Stomach (tissue), 9 donors: ENCODE measurements around the gene KRTAP10-1. TPM values are rescaled to one million over a fixed set of nuclear protein-coding genes. Genes with fewer than 3 reads are reported as not detected.

Experiments used
- DNase-seq, 2 donors: peaks; one replicate each; pipeline versions ENCODE4 v3.0.0 to v3.0.0-alpha.2; 2013 to 2019
- H3K27ac ChIP-seq, 5 donors: fragments of 200-600 bp in 4 of 5; sonication (generic) in 4 of 5; one replicate each; pipeline ENCODE4 v1.5.1; 2013 to 2019; ENCODE audit warnings: mild to moderate bottlenecking in 1 of 5, moderate library complexity in 1 of 5
- H3K27me3 ChIP-seq, 3 donors: fragments of 200-600 bp; sonication (generic); one replicate each; pipeline ENCODE4 v1.5.1; 2017 to 2019; ENCODE audit warnings: mixed run types in 1 of 3
- H3K36me3 ChIP-seq, 4 donors: fragments of 200-600 bp; sonication (generic); 1 replicate in 3 of 4; 2 replicates in 1 of 4; pipeline ENCODE4 v1.5.1; 2016 to 2019
- H3K4me1 ChIP-seq, 4 donors: fragments of 200-600 bp; sonication (generic); one replicate each; pipeline ENCODE4 v1.5.1; 2016 to 2019
- H3K4me3 ChIP-seq, 4 donors: fragments of 200-600 bp; sonication (generic) in 3 of 4; one replicate each; pipeline ENCODE4 v1.5.1; 2016 to 2019; ENCODE audit warnings: mild to moderate bottlenecking in 1 of 4
- H3K9me3 ChIP-seq, 4 donors: fragments of 200-600 bp; sonication (generic); one replicate each; pipeline ENCODE4 v1.5.1; 2016 to 2019
- EP300 ChIP-seq: sonication (generic); formaldehyde crosslinking; IDR thresholded peaks from one replicate; pipeline ENCODE4 v1.6.1; 2017; ENCODE audit warnings: antibody characterized with exemption
- POLR2A ChIP-seq, 4 donors: fragments of 450-650 bp; IDR thresholded peaks; one replicate each; pipeline ENCODE4 v1.6.1; 2016; ENCODE audit warnings: antibody characterized with exemption in 4 of 4, control low read depth in 2 of 4, mild to moderate bottlenecking in 1 of 4, moderate library complexity in 1 of 4
- POLR2AphosphoS5 ChIP-seq, 3 donors: sonication (generic); formaldehyde crosslinking; IDR thresholded peaks; one replicate each; pipeline ENCODE4 v1.6.1; 2016; ENCODE audit warnings: antibody characterized with exemption in 3 of 3
- WGBS, 5 donors: extraction: QIAGEN DNeasy Blood & Tissue Kit in 3 of 5; methylation state at CpG; one replicate each; pipeline versions ENCODE4 v1.1.5 to v1.1.7; 2013 to 2018; 5-methylcytosine and 5-hydroxymethylcytosine counted together
- intact Hi-C: fragments of 100-400 bp; cut with DNase I; formaldehyde crosslinking; loops from one replicate; pipeline ENCODE4 v1.15.1; 2023; ENCODE audit warnings: low total_unique reads
- polyA plus RNA-seq, 3 donors: library from polyadenylated mRNA; stranded (reverse); fragments of 200-250 nt; gene quantifications; one replicate each; pipeline ENCODE4 v1.2.3, GENCODE V29; 2013
- total RNA-seq, 5 donors: library from RNA; depleted of rRNA; stranded (reverse); fragments of >200 nt; gene quantifications; one replicate each; pipeline versions ENCODE4 v1.1.0 to v1.2.3, GENCODE V29; 2014 to 2016
- TF ChIP-seq, protein P1 (sequence below), 7 experiments: fragments of 450-650 bp in 4 of 7; fragments of 200-600 bp in 3 of 7; sonication (generic) in 3 of 7; IDR thresholded peaks; one replicate each; pipeline ENCODE4 v1.5.1; 2016 to 2019; ENCODE audit warnings: antibody characterized with exemption in 7 of 7, control low read depth in 2 of 7, mild to moderate bottlenecking in 1 of 7
- donor health status: healthy with polysubstance abuse.
- donor health status: Bipolar disorder and iron deficiency.
- donor health status: healthy.

KRTAP10-1 gene
- total and polyA plus RNA-seq, 8 donors = not detected

DNA sequence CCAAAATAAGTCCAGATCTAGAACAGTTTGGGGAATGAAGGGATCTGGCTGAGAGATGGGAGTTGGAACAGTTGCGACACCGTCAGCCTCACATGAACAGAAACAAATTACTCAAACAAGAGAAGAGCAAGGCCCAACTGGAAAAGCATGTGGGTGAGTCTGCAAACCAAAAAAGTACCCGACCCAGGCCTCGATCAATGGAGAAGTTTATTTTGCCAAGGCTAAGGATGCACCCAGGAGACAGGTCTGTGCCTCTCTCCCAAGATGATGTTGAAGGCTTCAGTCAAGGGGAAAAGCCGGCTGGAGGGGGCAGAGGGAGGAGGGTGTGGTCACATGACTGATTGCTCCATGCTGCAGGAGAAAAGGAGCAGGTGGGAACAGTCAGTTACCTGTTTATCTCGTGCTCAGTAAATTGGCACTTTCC is 42.3 kb downstream of the KRTAP10-1 start:
- intact Hi-C loops = no loop called here
- Histone ChIP-seq H3K9me3 (peaks cover 4 to 12% (median 10%) of the 10 kb centered on the region in 4 donors), H3K27ac (peak overlapping the region in 2 of 5 donors; percentile 14 to 40), H3K36me3 (no peaks in the 10 kb centered on the region), H3K4me1 (peaks cover 0 to 23% (median 18%) of the 10 kb centered on the region in 4 donors), H3K27me3 (peaks cover 0 to 64% (median 0%) of the 10 kb centered on the region in 3 donors), H3K4me3 (no peak overlapping the region)
- 51 to 61% (median 57%) methylated on average over 6 of the region's 6 CpGs for WGBS, 5 donors
- peak in 1 of 2 donors; percentile 46 for DNase-seq
- TF ChIP-seq POLR2A (IDR thresholded peaks at IDR 0.05) (no peak), EP300 (no peak)

DNA sequence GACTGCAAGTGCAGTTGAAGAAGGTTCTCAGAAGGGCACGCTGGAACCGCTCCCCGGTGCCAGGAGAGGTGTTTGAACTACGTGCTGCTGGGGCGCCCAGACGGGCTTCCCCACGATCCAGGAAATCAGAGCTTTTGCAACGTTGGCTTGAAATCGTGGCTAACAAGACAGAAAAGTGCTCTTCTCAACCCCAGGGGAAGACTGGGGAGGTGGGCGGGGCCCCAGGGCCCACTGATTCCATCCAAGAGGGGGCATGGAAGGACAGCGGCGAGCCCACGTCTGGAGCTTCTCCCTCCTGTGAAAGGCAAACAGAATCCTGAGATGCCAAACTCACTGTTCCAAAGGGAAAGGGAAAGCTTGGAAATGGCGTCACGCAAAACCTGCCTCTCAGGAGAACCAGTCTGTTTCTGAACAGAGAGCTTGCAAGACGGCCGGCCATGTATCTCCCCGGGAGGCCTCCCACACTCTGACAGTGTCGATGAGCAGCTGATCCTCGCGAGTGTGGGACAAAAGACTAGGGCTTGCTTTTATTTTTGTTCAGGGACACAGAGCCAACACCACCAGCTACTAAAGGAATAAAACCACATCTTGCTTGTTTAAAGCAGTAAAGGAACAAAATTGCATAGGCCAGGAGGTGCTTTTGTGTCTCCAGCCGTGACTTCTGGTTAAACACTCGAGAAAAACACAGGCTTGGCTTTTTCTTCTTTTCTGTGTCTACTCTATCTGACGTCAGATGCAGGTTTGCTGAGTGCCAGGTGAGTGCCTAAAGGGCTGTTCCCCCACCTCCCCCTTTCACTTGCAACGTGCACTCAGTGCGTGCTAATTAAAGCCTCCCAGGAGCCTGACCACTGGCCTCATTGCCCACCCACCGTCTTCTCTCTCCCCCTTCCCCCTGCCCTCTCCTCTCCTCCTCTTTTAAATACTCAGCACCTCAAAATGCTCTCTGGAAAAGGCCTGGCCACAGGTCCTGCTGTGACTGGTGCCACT is 43.1 kb downstream of the KRTAP10-1 start:
- WGBS, 5 donors = 55 to 68% (median 66%) methylated on average over 27 of the region's 27 CpGs
- peaks cover 4 to 21% (median 16%) of the 10 kb centered on the region in 4 donors for H3K9me3 ChIP-seq
- TF ChIP-seq EP300 = no peak
- TF ChIP-seq, protein P1, sequence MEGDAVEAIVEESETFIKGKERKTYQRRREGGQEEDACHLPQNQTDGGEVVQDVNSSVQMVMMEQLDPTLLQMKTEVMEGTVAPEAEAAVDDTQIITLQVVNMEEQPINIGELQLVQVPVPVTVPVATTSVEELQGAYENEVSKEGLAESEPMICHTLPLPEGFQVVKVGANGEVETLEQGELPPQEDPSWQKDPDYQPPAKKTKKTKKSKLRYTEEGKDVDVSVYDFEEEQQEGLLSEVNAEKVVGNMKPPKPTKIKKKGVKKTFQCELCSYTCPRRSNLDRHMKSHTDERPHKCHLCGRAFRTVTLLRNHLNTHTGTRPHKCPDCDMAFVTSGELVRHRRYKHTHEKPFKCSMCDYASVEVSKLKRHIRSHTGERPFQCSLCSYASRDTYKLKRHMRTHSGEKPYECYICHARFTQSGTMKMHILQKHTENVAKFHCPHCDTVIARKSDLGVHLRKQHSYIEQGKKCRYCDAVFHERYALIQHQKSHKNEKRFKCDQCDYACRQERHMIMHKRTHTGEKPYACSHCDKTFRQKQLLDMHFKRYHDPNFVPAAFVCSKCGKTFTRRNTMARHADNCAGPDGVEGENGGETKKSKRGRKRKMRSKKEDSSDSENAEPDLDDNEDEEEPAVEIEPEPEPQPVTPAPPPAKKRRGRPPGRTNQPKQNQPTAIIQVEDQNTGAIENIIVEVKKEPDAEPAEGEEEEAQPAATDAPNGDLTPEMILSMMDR (IDR thresholded peaks at IDR 0.05) = no peak
- no peak for TF ChIP-seq POLR2A (IDR thresholded peaks at IDR 0.05)
- no peak for TF ChIP-seq POLR2AphosphoS5 (IDR thresholded peaks at IDR 0.05)
- no peaks in the 10 kb centered on the region for H3K36me3 ChIP-seq
- no peak overlapping the region for H3K4me3 ChIP-seq
- H3K4me1 ChIP-seq = peaks cover 0 to 23% (median 18%) of the 10 kb centered on the region in 4 donors
- H3K27ac ChIP-seq = peak overlapping the region in 3 of 5 donors; percentile 14 to 40 (median 20)
- intact Hi-C loops = no loop called here
- no peak for DNase-seq
- H3K27me3 ChIP-seq = peaks cover 0 to 60% (median 0%) of the 10 kb centered on the region in 3 donors

DNA sequence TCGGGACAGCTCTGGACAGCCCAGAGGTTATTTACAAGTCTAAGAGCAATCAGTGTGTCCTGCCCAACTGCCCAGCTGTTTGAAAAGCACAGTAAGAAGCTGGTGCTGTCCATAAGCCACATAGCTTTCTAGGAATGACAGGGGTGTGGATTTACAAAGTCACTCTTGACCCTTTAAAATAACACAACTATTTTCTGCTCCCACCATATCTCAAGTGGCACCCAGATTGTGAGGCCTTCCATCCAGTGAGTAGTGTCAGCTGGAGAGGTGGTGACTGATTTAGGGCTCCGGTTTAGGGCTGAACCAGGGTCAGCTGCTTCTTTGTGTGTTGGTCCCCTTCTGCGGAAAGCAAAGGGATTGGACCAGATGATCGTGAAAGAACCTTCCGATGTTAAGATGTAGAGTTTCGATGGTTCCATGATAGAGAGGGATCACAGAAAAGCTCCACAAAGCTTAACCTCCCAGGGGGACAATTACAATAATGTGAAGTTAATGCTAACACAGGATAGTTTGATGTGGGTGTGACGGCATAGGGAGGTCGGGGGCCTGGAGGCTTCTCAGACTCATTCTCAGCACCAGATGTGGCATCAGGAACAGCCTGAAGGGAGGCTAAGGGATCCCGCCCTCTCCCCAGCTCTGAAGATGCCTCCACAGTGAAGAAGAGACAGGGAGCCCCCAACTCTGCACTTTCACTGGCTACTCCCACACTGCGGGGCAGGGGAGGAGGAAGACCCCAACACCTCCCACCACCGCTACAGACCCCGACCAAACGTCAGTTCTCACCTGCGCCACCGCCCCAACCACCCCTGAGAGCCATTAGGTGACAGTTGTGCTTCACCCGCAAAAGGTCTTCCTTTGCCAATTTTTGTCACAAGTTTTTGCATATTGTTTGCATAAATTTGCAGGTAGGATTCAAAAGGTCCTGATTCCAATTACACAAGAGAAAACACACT is 44.1 kb downstream of the KRTAP10-1 start:
- intact Hi-C loops = no loop called here
- Histone ChIP-seq H3K27ac (no peak overlapping the region), H3K27me3 (peaks cover 0 to 63% (median 0%) of the 10 kb centered on the region in 3 donors), H3K4me1 (peaks cover 0 to 23% (median 18%) of the 10 kb centered on the region in 4 donors), H3K9me3 (peaks cover 4 to 23% (median 16%) of the 10 kb centered on the region in 4 donors), H3K4me3 (no peak overlapping the region), H3K36me3 (no peaks in the 10 kb centered on the region)
- WGBS, 5 donors = 85 to 93% (median 92%) methylated on average over 14 to 16 of the region's 16 CpGs
- DNase-seq = no peak
- TF ChIP-seq, protein P1 (IDR thresholded peaks at IDR 0.05) = no peak
- TF ChIP-seq POLR2A (IDR thresholded peaks at IDR 0.05) (no peak), POLR2AphosphoS5 (IDR thresholded peaks at IDR 0.05) (no peak), EP300 (no peak)

DNA sequence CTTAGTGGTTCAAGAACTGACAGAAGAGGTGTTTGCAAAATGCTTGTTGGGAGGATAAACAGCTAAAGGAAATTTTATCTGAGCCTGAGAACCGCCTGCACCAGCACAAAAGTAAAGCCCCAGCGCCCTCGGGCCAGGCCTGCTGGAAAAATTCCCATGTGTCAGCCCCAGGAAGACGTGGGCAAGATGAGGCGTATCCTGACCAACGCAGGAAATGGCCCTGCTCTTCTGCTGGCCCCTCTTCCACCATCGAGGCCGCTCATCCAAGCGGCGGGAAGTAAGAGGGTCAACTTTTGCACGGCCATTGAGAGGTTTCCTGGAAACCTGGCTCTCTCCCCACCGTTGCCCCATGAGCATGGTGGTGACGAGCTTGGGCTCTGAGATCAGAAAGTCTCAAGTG is 45.0 kb downstream of the KRTAP10-1 start:
- Histone ChIP-seq H3K27me3 (peaks cover 0 to 57% (median 0%) of the 10 kb centered on the region in 3 donors), H3K4me1 (peaks cover 0 to 23% (median 18%) of the 10 kb centered on the region in 4 donors), H3K9me3 (peaks cover 4 to 23% (median 16%) of the 10 kb centered on the region in 4 donors), H3K27ac (no peak overlapping the region), H3K36me3 (peaks cover 0 to 5% (median 0%) of the 10 kb centered on the region in 4 donors), H3K4me3 (no peak overlapping the region)
- TF ChIP-seq POLR2AphosphoS5 (IDR thresholded peaks at IDR 0.05) (no peak), POLR2A (IDR thresholded peaks at IDR 0.05) (no peak), EP300 (no peak)
- TF ChIP-seq, protein P1 (IDR thresholded peaks at IDR 0.05) = no peak
- DNase-seq = no peak
- intact Hi-C loops = no loop called here
- WGBS, 5 donors = 77 to 92% (median 86%) methylated on average over 12 to 13 of the region's 13 CpGs
